H1 (cell line): ENCODE measurements around the gene IL18R1. TPM values are rescaled to one million over a fixed set of nuclear protein-coding genes. Genes with fewer than 3 reads are reported as not detected.

ENCODE experiments used
- CTCF ChIA-PET: fragments of 300-600 bp; sonication (Branson Sonifier 250); formaldehyde crosslinking; loops from one replicate; lab custom pipeline; 2021; ENCODE audit not compliant: partially characterized antibody; lab: Charles Lee
- POLR2A ChIA-PET: fragments of 300-600 bp; sonication (Branson Sonifier 250); formaldehyde crosslinking; loops from one replicate; lab custom pipeline; 2021; ENCODE audit warnings: inconsistent platforms; ENCODE audit not compliant: partially characterized antibody; lab: Charles Lee
- DNase-seq, 2 experiments: peaks; one replicate each; pipeline versions ENCODE4 v3.0.0 to v3.0.0-alpha.2; 2010 to 2022; ENCODE audit warnings: low spot score in 2 of 2, low read depth in 1 of 2, mixed read lengths in 1 of 2
- FAIRE-seq: peaks from 2 replicates; lab custom pipeline; 2011; peaks lifted over from hg19 to GRCh38; lab: Jason Lieb, UNC
- H2AFZ ChIP-seq: 2 replicates; pipeline ENCODE4 v1.8.1; 2012; ENCODE audit warnings: low read length, inconsistent platforms
- H2AK5ac ChIP-seq: 2 replicates; pipeline ENCODE4 v1.6.1; 2013; ENCODE audit warnings: low read depth, low read length
- H2BK120ac ChIP-seq: replicated peaks from 2 replicates; pipeline ENCODE3; 2013; ENCODE audit warnings: low read depth, low read length, inconsistent platforms
- H2BK12ac ChIP-seq: 2 replicates; pipeline ENCODE4 v1.6.1; 2013; ENCODE audit warnings: low read depth, low read length
- H2BK15ac ChIP-seq: 2 replicates; pipeline ENCODE4 v1.6.1; 2013; ENCODE audit warnings: low read length
- H2BK20ac ChIP-seq: 2 replicates; pipeline ENCODE4 v1.6.1; 2013; ENCODE audit warnings: low read length
- H2BK5ac ChIP-seq: 2 replicates; pipeline ENCODE4 v1.6.1; 2013; ENCODE audit warnings: low read depth, low read length
- H3K14ac ChIP-seq: 2 replicates; pipeline ENCODE4 v1.6.1; 2013; ENCODE audit warnings: inconsistent platforms; ENCODE audit not compliant: insufficient read length
- H3K18ac ChIP-seq: 2 replicates; pipeline ENCODE4 v1.6.1; 2013; ENCODE audit warnings: low read length; ENCODE audit errors: extremely low read depth
- H3K23ac ChIP-seq: 2 replicates; pipeline ENCODE4 v1.6.1; 2013; ENCODE audit warnings: inconsistent platforms; ENCODE audit not compliant: insufficient read length
- H3K23me2 ChIP-seq: 2 replicates; pipeline ENCODE4 v1.6.1; 2013; ENCODE audit warnings: low read depth, low read length
- H3K27ac ChIP-seq: 2 replicates; pipeline ENCODE4 v1.6.1; 2011; ENCODE audit warnings: low read depth, low read length, inconsistent platforms
- H3K27me3 ChIP-seq, 4 experiments: replicated peaks in 1 of 4; 1 replicate in 1 of 4; 2 replicates in 3 of 4; pipeline versions ENCODE4 v1.6.1 to v1.8.1; 2011 to 2013; ENCODE audit warnings: low read length in 3 of 4, mild to moderate bottlenecking in 3 of 4, inconsistent platforms in 2 of 4, mixed read lengths in 2 of 4, moderate library complexity in 1 of 4; ENCODE audit not compliant: control insufficient read depth in 3 of 4, insufficient read depth in 3 of 4; ENCODE audit errors: extremely low read depth in 1 of 4
- H3K36me3 ChIP-seq, 4 experiments: 2 replicates each; pipeline versions ENCODE4 v1.6.1 to v1.8.1; 2011 to 2013; ENCODE audit warnings: mild to moderate bottlenecking in 4 of 4, low read length in 3 of 4, moderate library complexity in 2 of 4, control low read depth in 1 of 4, inconsistent platforms in 1 of 4; ENCODE audit not compliant: insufficient read depth in 4 of 4, control insufficient read depth in 2 of 4
- H3K4ac ChIP-seq: replicated peaks from 2 replicates; pipeline ENCODE3; 2013; ENCODE audit warnings: low read length, low read depth, mixed read lengths, inconsistent platforms; ENCODE audit not compliant: insufficient read length
- H3K4me1 ChIP-seq, 4 experiments: replicated peaks in 1 of 4; 1 replicate in 1 of 4; 2 replicates in 3 of 4; pipeline versions ENCODE4 v1.6.1 to v1.8.1; 2011 to 2013; ENCODE audit warnings: low read length in 3 of 4, inconsistent platforms in 2 of 4, mixed read lengths in 1 of 4; ENCODE audit not compliant: insufficient read depth in 4 of 4, control insufficient read depth in 3 of 4
- H3K4me2 ChIP-seq, 2 experiments: 2 replicates each; pipeline versions ENCODE4 v1.6.1 to v1.8.1; 2011 to 2013; ENCODE audit warnings: low read depth in 2 of 2, low read length in 2 of 2, control low read depth in 1 of 2, inconsistent platforms in 1 of 2, mild to moderate bottlenecking in 1 of 2; ENCODE audit not compliant: insufficient read depth in 1 of 2
- H3K4me3 ChIP-seq, 4 experiments: fragments of 200-600, 300-600 bp in 1 of 4; sonication (generic), shearing (Covaris generic), sonication (Bioruptor Twin) in 1 of 4; 2 replicates each; pipeline versions ENCODE4 v1.5.1 to v1.8.1; 2011 to 2016; ENCODE audit warnings: low read length in 4 of 4, low read depth in 3 of 4, control low read depth in 2 of 4, inconsistent platforms in 2 of 4, mild to moderate bottlenecking in 2 of 4, mixed read lengths in 1 of 4, moderate library complexity in 1 of 4; ENCODE audit not compliant: insufficient read depth in 2 of 4; ENCODE audit errors: extremely low read depth in 1 of 4
- H3K56ac ChIP-seq: replicated peaks from 2 replicates; pipeline ENCODE3; 2013; ENCODE audit warnings: low read depth, mild to moderate bottlenecking, mixed read lengths, low read length, inconsistent platforms; ENCODE audit not compliant: insufficient read length
- H3K79me1 ChIP-seq: 2 replicates; pipeline ENCODE4 v1.6.1; 2013; ENCODE audit warnings: low read depth, low read length, control low read depth
- H3K79me2 ChIP-seq, 2 experiments: 2 replicates each; pipeline versions ENCODE4 v1.6.1 to v1.8.1; 2012 to 2013; ENCODE audit warnings: low read length in 2 of 2, mild to moderate bottlenecking in 2 of 2, inconsistent platforms in 1 of 2; ENCODE audit not compliant: insufficient read depth in 2 of 2, control insufficient read depth in 1 of 2
- H3K9ac ChIP-seq, 4 experiments: replicated peaks in 1 of 4; 1 replicate in 1 of 4; 2 replicates in 3 of 4; pipeline versions ENCODE4 v1.6.1 to v1.8.1; 2011 to 2013; ENCODE audit warnings: low read depth in 3 of 4, low read length in 3 of 4, control low read depth in 2 of 4, mild to moderate bottlenecking in 2 of 4, moderate library complexity in 2 of 4, inconsistent platforms in 1 of 4; ENCODE audit errors: extremely low read depth in 1 of 4
- H3K9me3 ChIP-seq, 2 experiments: 2 replicates each; pipeline versions ENCODE4 v1.6.1 to v1.8.1; 2012 to 2013; ENCODE audit warnings: mild to moderate bottlenecking in 2 of 2, moderate library complexity in 2 of 2, control low read depth in 1 of 2, inconsistent platforms in 1 of 2, low read depth in 1 of 2, low read length in 1 of 2, mixed read lengths in 1 of 2; ENCODE audit not compliant: insufficient read depth in 2 of 2
- H4K20me1 ChIP-seq, 2 experiments: replicated peaks in 1 of 2; 2 replicates each; pipeline versions ENCODE3 to v1.8.1; 2011 to 2013; ENCODE audit warnings: inconsistent platforms in 2 of 2, low read length in 2 of 2, mild to moderate bottlenecking in 1 of 2; ENCODE audit not compliant: insufficient read depth in 2 of 2, control insufficient read depth in 1 of 2
- H4K5ac ChIP-seq: 2 replicates; pipeline ENCODE4 v1.6.1; 2013; ENCODE audit warnings: low read length, low read depth, mixed read lengths, inconsistent platforms; ENCODE audit not compliant: insufficient read length
- H4K8ac ChIP-seq: 2 replicates; pipeline ENCODE4 v1.8.0; 2013; ENCODE audit warnings: mild to moderate bottlenecking, moderate library complexity, low read length, inconsistent platforms; ENCODE audit not compliant: insufficient read depth; ENCODE audit errors: extremely low read depth
- H4K91ac ChIP-seq: replicated peaks from 2 replicates; pipeline ENCODE3; 2013; ENCODE audit warnings: low read length, mixed read lengths, inconsistent platforms; ENCODE audit not compliant: insufficient read length
- ATF3 ChIP-seq: IDR thresholded peaks from 2 replicates; pipeline ENCODE4 v1.6.1; 2011; ENCODE audit warnings: low read depth, mild to moderate bottlenecking, low read length; ENCODE audit not compliant: insufficient read depth
- CBX5 ChIP-seq: fragments of 300-800, 300-1000 bp; sonication (generic); IDR thresholded peaks from 2 replicates; pipeline ENCODE4 v1.7.1; 2016; ENCODE audit warnings: antibody characterized with exemption, low read length, low read depth
- CHD2 ChIP-seq: IDR thresholded peaks from 2 replicates; pipeline ENCODE4 v1.6.1; 2012; ENCODE audit warnings: low read length, improper control_type of control experiment
- EP300 ChIP-seq, 2 experiments: IDR thresholded peaks; 1 replicate in 1 of 2; 2 replicates in 1 of 2; pipeline ENCODE4 v1.6.1; 2011 to 2012; ENCODE audit warnings: low read depth in 2 of 2, low read length in 2 of 2, mild to moderate bottlenecking in 2 of 2, borderline replicate concordance in 1 of 2, inconsistent platforms in 1 of 2, moderate library complexity in 1 of 2
- EZH2 ChIP-seq: fragments of 200-600 bp; sonication (generic); IDR thresholded peaks from 2 replicates; pipeline ENCODE4 v1.7.1; 2012; ENCODE audit warnings: low read depth, mild to moderate bottlenecking, moderate library complexity, low read length, inconsistent platforms; ENCODE audit not compliant: severe bottlenecking
- FOSL1 ChIP-seq: IDR thresholded peaks from 2 replicates; pipeline ENCODE4 v1.6.1; 2011; ENCODE audit warnings: mild to moderate bottlenecking, low read depth, low read length, moderate library complexity; ENCODE audit not compliant: insufficient read depth
- HDAC2 ChIP-seq, 2 experiments: fragments of 300-600 bp in 1 of 2; sonication (generic) in 1 of 2; IDR thresholded peaks; 2 replicates each; pipeline ENCODE4 v1.6.1; 2011 to 2012; ENCODE audit warnings: low read depth in 2 of 2, low read length in 2 of 2, mild to moderate bottlenecking in 2 of 2, moderate library complexity in 2 of 2, borderline replicate concordance in 1 of 2, inconsistent platforms in 1 of 2
- HDAC6 ChIP-seq: IDR thresholded peaks from one replicate; pipeline ENCODE4 v1.7.1; 2012; ENCODE audit warnings: low read depth, mild to moderate bottlenecking, inconsistent platforms, low read length, moderate library complexity
- KDM1A ChIP-seq: fragments of 200-600, 300-600 bp; sonication (generic); IDR thresholded peaks from 2 replicates; pipeline ENCODE4 v1.7.1; 2016; ENCODE audit warnings: mild to moderate bottlenecking, low read length, borderline replicate concordance
- MAFK ChIP-seq: IDR thresholded peaks from 2 replicates; pipeline ENCODE4 v1.6.1; 2012; ENCODE audit warnings: low read depth, mild to moderate bottlenecking, improper control_type of control experiment, low read length
- SP4 ChIP-seq: IDR thresholded peaks from 2 replicates; pipeline ENCODE4 v1.6.1; 2012; ENCODE audit warnings: low read length, inconsistent platforms
- TAF1 ChIP-seq: IDR thresholded peaks from 2 replicates; pipeline ENCODE4 v1.6.1; 2011; ENCODE audit warnings: mild to moderate bottlenecking, low read depth, low read length
- TAF7 ChIP-seq: optimal IDR thresholded peaks from 2 replicates; pipeline ENCODE3; 2011; ENCODE audit warnings: low read depth, mild to moderate bottlenecking, inconsistent platforms, low read length, moderate library complexity, borderline replicate concordance
- TCF12 ChIP-seq: IDR thresholded peaks from 2 replicates; pipeline ENCODE4 v1.6.1; 2011; ENCODE audit warnings: low read depth, mild to moderate bottlenecking, low read length
- TEAD4 ChIP-seq: IDR thresholded peaks from 2 replicates; pipeline ENCODE4 v1.6.1; 2012; ENCODE audit warnings: low read depth, low read length, inconsistent platforms, mixed read lengths
- polyA plus RNA-seq, 7 experiments: library from polyadenylated mRNA; depleted of rRNA in 3 of 7; stranded (reverse) in 5 of 7; unstranded in 2 of 7; fragments of >200 nt in 5 of 7; fragments of 200-250 nt in 2 of 7; gene quantifications; 1 replicate in 5 of 7; 2 replicates in 1 of 7; 4 replicates in 1 of 7; pipeline versions ENCODE4 v1.2.1 to v1.2.3, GENCODE V29; 2011 to 2013; ENCODE audit warnings: missing spikeins in 2 of 7, mixed read lengths in 2 of 7
- total RNA-seq: library from RNA; stranded (reverse); fragmentation: NEBNext Ultra II Directional; extraction: Animal tissue kit (Norgen Biotek cat#: 25700); gene quantifications from 2 replicates; pipeline ENCODE4 v1.2.1, GENCODE V29; 2021

IL18R1 gene
- total and polyA plus RNA-seq, 2 of the 8 experiments (the other 6 are each of a cell fraction or from before 2014, with no cell fraction given), result 0.54 TPM; not detected in 1

- H2BK5ac ChIP-seq, result no peak overlapping the region
- ChIA-PET CTCF (interaction anchor here (0.7 kb wide), 1 partner anchor 14 kb away, joined by 3 read pairs; no protein-coding TSS in a partner anchor), POLR2A (no interaction called here)
- H4K91ac ChIP-seq, result no peak overlapping the region
- DNase-seq, result no peak
- H4K8ac ChIP-seq, result no peak overlapping the region
- H3K4me2 ChIP-seq, result no peak overlapping the region
- no peaks in the 10 kb centered on the region for H3K36me3 ChIP-seq
- H3K14ac ChIP-seq, result no peak overlapping the region
- no peak overlapping the region for H3K9ac ChIP-seq
- H3K18ac ChIP-seq, result no peak overlapping the region
- H2BK15ac ChIP-seq, result no peak overlapping the region
- no peaks in the 10 kb centered on the region for H3K9me3 ChIP-seq
- H3K56ac ChIP-seq, result no peak overlapping the region
- no peak overlapping the region for H3K4ac ChIP-seq
- H3K4me3 ChIP-seq, result no peak overlapping the region
- H3K79me1 ChIP-seq, result no peaks in the 10 kb centered on the region
- H2AK5ac ChIP-seq, result no peak overlapping the region
- H3K27ac ChIP-seq, result no peak overlapping the region
- H2BK20ac ChIP-seq, result no peak overlapping the region
- H3K27me3 ChIP-seq, result no peaks in the 10 kb centered on the region
- H3K23ac ChIP-seq, result no peak overlapping the region
- H2BK12ac ChIP-seq, result no peak overlapping the region
- no peaks in the 10 kb centered on the region for H3K23me2 ChIP-seq
- no peaks in the 10 kb centered on the region for H3K4me1 ChIP-seq
- H2BK120ac ChIP-seq, result no peak overlapping the region
- no peak overlapping the region for H2AFZ ChIP-seq
- no peaks in the 10 kb centered on the region for H4K20me1 ChIP-seq
- FAIRE-seq, result no peak
- H4K5ac ChIP-seq, result no peak overlapping the region
- H3K79me2 ChIP-seq, result no peaks in the 10 kb centered on the region
- TF ChIP-seq CBX5 (no peak), TAF1 (no peak), MAFK (no peak), TCF12 (no peak), ATF3 (no peak), EP300 (IDR thresholded peaks at IDR 0.05; ENCODE audit: borderline replicate concordance in 1 of 2, low read depth in 2 of 2, low read length in 2 of 2) (no peak), SP4 (no peak), TAF7 (no peak), EZH2 (no peak), CHD2 (no peak), HDAC6 (no peak), HDAC2 (IDR thresholded peaks at IDR 0.05; ENCODE audit: borderline replicate concordance in 1 of 2, low read depth in 2 of 2, low read length in 2 of 2) (no peak), FOSL1 (no peak), KDM1A (no peak), TEAD4 (no peak)
Observed at GRCh38 chr2:102401456-102401855, 45.9 kb downstream of the IL18R1 start.
